ENCODE data around the gene SNRPA1. TPM values are rescaled to one million over a fixed set of nuclear protein-coding genes. Genes with fewer than 3 reads are reported as not detected.

Gene SNRPA1
- total RNA-seq, 4 donors from 2014 or later: 19.6 to 59.1 (median 26.2) TPM

DNA sequence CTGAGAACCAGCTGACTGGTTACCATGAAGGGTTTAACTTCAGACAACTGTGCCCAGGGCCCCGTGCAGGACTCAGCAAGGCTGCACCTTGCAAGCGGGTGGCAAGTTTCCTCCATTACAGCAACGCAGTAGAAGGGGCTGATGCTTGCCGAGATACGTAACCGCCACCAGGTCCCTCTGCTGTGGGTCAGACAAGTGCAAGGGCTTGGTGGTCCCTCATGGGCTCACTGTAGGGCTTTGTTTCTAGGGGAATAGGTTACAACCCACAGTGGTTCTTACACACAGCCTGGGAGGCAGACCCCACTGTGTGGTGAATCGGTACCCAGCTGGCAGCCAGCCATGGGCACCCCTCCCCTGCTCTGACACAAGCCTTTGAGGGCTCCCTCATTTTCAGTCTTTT lies 15.5 kb upstream of the SNRPA1 start:
- H3K27me3 ChIP-seq: no peaks in the 10 kb centered on the region
- H3K4me3 ChIP-seq: no peak overlapping the region
- no peaks in the 10 kb centered on the region for H3K9me3 ChIP-seq
- H3K4me1 ChIP-seq: no peaks in the 10 kb centered on the region
- peaks cover 0 to 18% of the 10 kb centered on the region in 2 donors for H3K36me3 ChIP-seq
- TF ChIP-seq POLR2A (IDR thresholded peaks at IDR 0.05): no peak
- TF ChIP-seq, protein P1, sequence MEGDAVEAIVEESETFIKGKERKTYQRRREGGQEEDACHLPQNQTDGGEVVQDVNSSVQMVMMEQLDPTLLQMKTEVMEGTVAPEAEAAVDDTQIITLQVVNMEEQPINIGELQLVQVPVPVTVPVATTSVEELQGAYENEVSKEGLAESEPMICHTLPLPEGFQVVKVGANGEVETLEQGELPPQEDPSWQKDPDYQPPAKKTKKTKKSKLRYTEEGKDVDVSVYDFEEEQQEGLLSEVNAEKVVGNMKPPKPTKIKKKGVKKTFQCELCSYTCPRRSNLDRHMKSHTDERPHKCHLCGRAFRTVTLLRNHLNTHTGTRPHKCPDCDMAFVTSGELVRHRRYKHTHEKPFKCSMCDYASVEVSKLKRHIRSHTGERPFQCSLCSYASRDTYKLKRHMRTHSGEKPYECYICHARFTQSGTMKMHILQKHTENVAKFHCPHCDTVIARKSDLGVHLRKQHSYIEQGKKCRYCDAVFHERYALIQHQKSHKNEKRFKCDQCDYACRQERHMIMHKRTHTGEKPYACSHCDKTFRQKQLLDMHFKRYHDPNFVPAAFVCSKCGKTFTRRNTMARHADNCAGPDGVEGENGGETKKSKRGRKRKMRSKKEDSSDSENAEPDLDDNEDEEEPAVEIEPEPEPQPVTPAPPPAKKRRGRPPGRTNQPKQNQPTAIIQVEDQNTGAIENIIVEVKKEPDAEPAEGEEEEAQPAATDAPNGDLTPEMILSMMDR (IDR thresholded peaks at IDR 0.05 in 4 of 5, conservative IDR thresholded peaks at IDR 0.05 in 1 of 5): no peak
- in situ Hi-C loops (cut with MboI; ENCODE audit: low sequenced_read_pairs in 4 of 4) (no loop called here), intact Hi-C loops (cut with DNase I; ENCODE audit: low total_unique reads) (no loop called here)
- H3K27ac ChIP-seq: no peak overlapping the region
- ATAC-seq: no peak
- no peak for DNase-seq

DNA sequence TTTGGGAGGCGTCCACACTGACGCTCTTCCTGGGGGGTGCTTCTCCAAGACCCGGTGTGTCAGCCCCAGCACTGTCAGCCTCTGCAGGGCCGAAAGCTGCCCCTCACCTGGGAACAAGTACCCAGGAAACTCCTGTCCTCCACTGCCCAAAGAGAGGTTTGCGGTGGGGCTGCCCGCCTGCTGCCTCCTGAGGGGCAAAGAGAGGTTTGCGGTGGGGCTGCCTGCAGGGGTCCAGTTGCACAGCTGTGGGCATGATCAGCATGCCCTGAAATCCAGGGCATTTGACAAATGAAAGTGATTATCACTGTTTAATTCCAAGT lies 15.1 kb upstream of the SNRPA1 start:
- no peak overlapping the region for H3K4me3 ChIP-seq
- no peak for DNase-seq
- in situ Hi-C loops (cut with MboI; ENCODE audit: low sequenced_read_pairs in 4 of 4): no loop called here
- no peaks in the 10 kb centered on the region for H3K27me3 ChIP-seq
- TF ChIP-seq, protein P1 (IDR thresholded peaks at IDR 0.05 in 4 of 5, conservative IDR thresholded peaks at IDR 0.05 in 1 of 5): no peak
- no peak for TF ChIP-seq POLR2A (IDR thresholded peaks at IDR 0.05)
- no peaks in the 10 kb centered on the region for H3K9me3 ChIP-seq
- no peak overlapping the region for H3K27ac ChIP-seq
- no peak for ATAC-seq
- intact Hi-C loops (cut with DNase I; ENCODE audit: low total_unique reads): no loop called here
- peaks cover 0 to 18% of the 10 kb centered on the region in 2 donors for H3K36me3 ChIP-seq
- no peaks in the 10 kb centered on the region for H3K4me1 ChIP-seq

DNA sequence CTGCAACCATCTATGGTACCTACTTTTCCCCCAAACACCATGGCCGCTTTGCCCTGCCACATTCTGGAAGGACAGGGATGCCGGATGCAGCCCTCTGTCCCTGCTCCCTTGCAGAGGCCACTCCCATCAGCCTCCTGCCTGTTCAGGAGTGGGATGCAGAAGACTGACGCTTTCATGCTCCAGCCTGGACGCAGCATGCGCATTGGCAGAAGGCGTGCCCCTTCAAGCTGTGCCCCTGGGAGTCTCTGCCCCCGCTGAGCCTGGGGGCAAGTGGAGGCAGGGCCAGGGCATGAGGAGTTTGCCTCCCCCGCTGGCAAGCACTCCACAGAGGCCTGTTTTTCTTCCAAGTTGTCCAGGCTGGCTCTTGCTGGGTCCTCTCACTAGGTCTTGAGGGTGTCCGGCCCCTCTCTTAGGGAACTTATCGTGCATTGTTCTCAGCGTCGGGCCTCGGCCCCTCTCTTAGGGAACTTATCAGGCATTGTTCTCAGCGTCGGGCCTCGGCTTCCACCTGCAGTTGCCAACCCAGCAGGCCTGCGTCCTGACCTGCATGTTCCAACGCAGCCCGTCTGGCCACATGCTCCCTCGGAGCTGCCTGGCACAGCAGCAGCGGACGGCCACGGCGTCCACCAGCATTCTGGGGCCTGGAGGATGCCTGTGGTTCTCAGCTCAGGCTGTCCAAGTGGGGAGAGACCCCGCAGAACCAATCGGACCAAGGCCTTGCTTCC lies 14.6 kb upstream of the SNRPA1 start:
- TF ChIP-seq, protein P1 (IDR thresholded peaks at IDR 0.05 in 4 of 5, conservative IDR thresholded peaks at IDR 0.05 in 1 of 5): no peak
- no peak for TF ChIP-seq POLR2A (IDR thresholded peaks at IDR 0.05)
- H3K9me3 ChIP-seq: no peaks in the 10 kb centered on the region
- H3K4me1 ChIP-seq: no peaks in the 10 kb centered on the region
- no peak overlapping the region for H3K27ac ChIP-seq
- DNase-seq (no peak), ATAC-seq (no peak)
- no peak overlapping the region for H3K4me3 ChIP-seq
- H3K36me3 ChIP-seq: peaks cover 0 to 18% of the 10 kb centered on the region in 2 donors
- intact Hi-C loops (cut with DNase I; ENCODE audit: low total_unique reads) (loop anchor here (10.0 kb wide), 1 partner anchor 65 kb away; no protein-coding TSS in a partner anchor), in situ Hi-C loops (cut with MboI; ENCODE audit: low sequenced_read_pairs in 4 of 4) (no loop called here)
- H3K27me3 ChIP-seq: no peaks in the 10 kb centered on the region

DNA sequence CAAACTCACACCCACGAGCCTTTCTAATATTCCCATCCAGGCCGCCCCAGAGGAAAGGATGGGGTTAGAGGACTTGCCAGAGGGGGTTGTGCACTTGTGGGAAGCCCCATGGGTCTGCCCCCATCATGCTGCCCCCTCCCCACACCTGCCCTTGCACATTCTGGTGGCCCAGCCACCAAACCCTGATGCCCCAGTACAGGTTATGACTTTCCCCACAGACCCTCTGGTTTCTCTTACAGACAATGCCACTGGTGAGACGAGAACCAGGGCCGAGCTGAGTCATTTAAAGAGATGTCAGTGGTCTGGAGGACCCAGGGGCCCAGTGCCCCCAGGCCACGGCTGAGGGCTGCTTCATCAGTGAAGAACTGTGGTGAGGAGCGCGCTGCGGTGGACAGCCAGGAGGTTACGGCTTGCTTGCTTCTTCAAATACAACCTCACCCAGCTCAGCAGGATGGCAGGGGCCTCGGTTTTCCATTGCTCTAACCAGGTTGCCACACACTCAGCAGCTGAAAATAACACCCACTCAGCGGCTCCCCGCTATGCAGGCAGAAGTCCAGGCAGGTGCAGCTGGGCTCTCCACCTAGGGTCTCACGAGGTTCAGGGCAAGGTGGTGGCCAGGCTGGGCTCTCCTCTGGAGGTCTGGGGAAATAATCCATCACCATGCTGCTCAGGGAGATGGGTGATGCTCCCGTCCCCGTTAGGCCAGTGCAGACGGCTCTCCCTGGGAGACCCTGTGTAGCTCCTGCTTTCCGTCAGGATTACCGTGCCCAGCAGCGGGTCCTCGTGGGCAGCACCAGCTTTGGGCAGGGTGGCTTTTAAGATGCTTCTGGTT lies 13.8 kb upstream of the SNRPA1 start:
- Histone ChIP-seq H3K4me1 (no peaks in the 10 kb centered on the region), H3K9me3 (no peaks in the 10 kb centered on the region), H3K27ac (no peak overlapping the region), H3K27me3 (no peaks in the 10 kb centered on the region), H3K36me3 (peaks cover 0 to 18% of the 10 kb centered on the region in 2 donors), H3K4me3 (no peak overlapping the region)
- in situ Hi-C loops (cut with MboI; ENCODE audit: low sequenced_read_pairs in 4 of 4) (no loop called here), intact Hi-C loops (cut with DNase I; ENCODE audit: low total_unique reads) (loop anchor here (10.0 kb wide), 1 partner anchor 66 kb away; no protein-coding TSS in a partner anchor)
- TF ChIP-seq, protein P1 (IDR thresholded peaks at IDR 0.05 in 4 of 5, conservative IDR thresholded peaks at IDR 0.05 in 1 of 5): no peak
- no peak for TF ChIP-seq POLR2A (IDR thresholded peaks at IDR 0.05)
- DNase-seq (no peak), ATAC-seq (no peak)
